D721Med (cell line): ENCODE results near the gene USHBP1.

Source experiments
- DNase-seq: peaks from one replicate; pipeline ENCODE4 v3.0.0; 2011; ENCODE audit warnings: low spot score; ENCODE audit not compliant: insufficient read length
- FAIRE-seq: peaks from 2 replicates; lab custom pipeline; 2011; peaks lifted over from hg19 to GRCh38; lab: Jason Lieb, UNC
- CTCF ChIP-seq: IDR thresholded peaks from 2 replicates; pipeline ENCODE4 v1.5.1; 2012; ENCODE audit warnings: mild to moderate bottlenecking, control low read depth; ENCODE audit not compliant: insufficient read depth; ENCODE audit errors: missing control alignments

The USHBP1 gene

GRCh38 chr19:17205237-17206140, 59.1 kb downstream of the USHBP1 start:
- TF ChIP-seq CTCF, result peak; percentile 58
- peak; percentile 84 for DNase-seq
- FAIRE-seq, result no peak

- FAIRE-seq (no peak), DNase-seq (no peak)
- no peak for TF ChIP-seq CTCF
These were observed 61.8 kb downstream of the USHBP1 start for GRCh38 chr19:17202713-17203112.

DNA sequence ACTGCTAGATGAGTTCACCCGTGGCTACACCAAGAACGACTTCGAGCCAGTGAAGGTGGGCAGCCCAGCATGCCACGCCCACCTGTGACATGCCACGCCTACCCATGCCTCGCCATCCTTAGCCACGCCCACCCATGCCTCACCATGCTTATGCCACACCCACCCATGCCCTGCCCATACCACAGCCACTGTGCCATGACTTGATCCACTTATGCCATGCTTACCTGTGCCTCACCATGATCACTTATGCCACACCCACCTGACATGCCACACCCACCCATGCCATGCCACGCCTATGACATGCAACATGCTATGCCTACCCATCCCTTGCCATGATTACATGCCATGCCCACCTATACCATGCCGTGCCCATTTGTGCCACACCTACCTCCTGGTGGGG, 62.3 kb downstream of the USHBP1 start:
- DNase-seq (no peak), FAIRE-seq (no peak)

GRCh38 chr19:17200408-17201079, 64.0 kb downstream of the USHBP1 start:
- FAIRE-seq (no peak), DNase-seq (no peak)
- no peak for TF ChIP-seq CTCF

More for the DNA sequence above, 62.3 kb downstream of the USHBP1 start:
- no peak for TF ChIP-seq CTCF
